HepG2 (cell line): ENCODE results near the gene METTL2A. TPM values are rescaled to one million over a fixed set of nuclear protein-coding genes. Genes with fewer than 3 reads are reported as not detected.
A peak's percentile ranks its signal among the peaks of the same experiment; 100 is the strongest.
"Not testable (repeated sequence)": the region's sequence is repeated elsewhere in the genome, so short reads cannot be mapped to it uniquely, and the experiment has no call there.

Source experiments
- ATAC-seq: fragments of 200-7000 bp; cut with Tn5 transposase; 3 replicates; pipeline ENCODE4 v1.9.1; 2020; ENCODE audit warnings: mild to moderate bottlenecking, moderate library complexity
- BruUV-seq: library from RNA; stranded (reverse); fragments of 400-500 nt; replicated peaks from 2 replicates; lab custom pipeline; 2021; lab: Mats Ljungman, UMichigan
- CTCF ChIA-PET: fragments of 300-600 bp; formaldehyde crosslinking; extraction: SDS; loops from one replicate; lab custom pipeline; 2021; ENCODE audit warnings: low total read pairs, inconsistent platforms, low intra/inter-chr PET ratio; lab: Yijun Ruan, JAX
- POLR2A ChIA-PET: fragments of 350-600 bp; sonication (Branson Sonifier 250); formaldehyde crosslinking; loops from one replicate; lab custom pipeline; 2020; ENCODE audit warnings: antibody characterized with exemption, inconsistent platforms; lab: Yijun Ruan, JAX
- DNase-seq: peaks from one replicate; pipeline ENCODE4 v3.0.0-alpha.2; 2015; ENCODE audit warnings: low spot score
- FAIRE-seq: peaks from 3 replicates; lab custom pipeline; 2011; peaks lifted over from hg19 to GRCh38; lab: Jason Lieb, UNC
- H2AFZ ChIP-seq: one replicate; pipeline ENCODE4 v1.6.1; 2011; ENCODE audit warnings: low read length, inconsistent platforms
- H3K27ac ChIP-seq: fragments of 300-600 bp; 3 replicates; pipeline ENCODE4 v1.8.0; 2011; ENCODE audit warnings: mixed run types, mild to moderate bottlenecking, mixed read lengths, low read length, inconsistent platforms; ENCODE audit not compliant: insufficient read depth; ENCODE audit errors: extremely low read length
- H3K27me3 ChIP-seq, 2 experiments: fragments of 200-600 bp in 1 of 2; 2 replicates in 1 of 2; 3 replicates in 1 of 2; pipeline versions ENCODE4 v1.6.0 to v1.8.0; 2011; ENCODE audit warnings: low read length in 2 of 2, mild to moderate bottlenecking in 2 of 2, moderate library complexity in 2 of 2, inconsistent platforms in 1 of 2; ENCODE audit not compliant: insufficient read depth in 2 of 2, control insufficient read depth in 1 of 2
- H3K36me3 ChIP-seq, 2 experiments: fragments of 200-600 bp in 1 of 2; replicated peaks in 1 of 2; 2 replicates in 1 of 2; 3 replicates in 1 of 2; pipeline versions ENCODE4 v1.5.1 to v1.8.0; 2011; ENCODE audit warnings: low read length in 2 of 2, inconsistent platforms in 1 of 2; ENCODE audit not compliant: insufficient read depth in 2 of 2, control insufficient read depth in 1 of 2
- H3K4me1 ChIP-seq: 2 replicates; pipeline ENCODE4 v1.5.1; 2012; ENCODE audit warnings: low read length, inconsistent platforms; ENCODE audit not compliant: insufficient read depth
- H3K4me2 ChIP-seq: 2 replicates; pipeline ENCODE4 v1.6.0; 2011; ENCODE audit warnings: low read depth, low read length, inconsistent platforms
- H3K4me3 ChIP-seq, 3 experiments: fragments of 200-600 bp in 1 of 3; sonication (generic), shearing (Covaris generic) in 1 of 3; replicated peaks in 1 of 3; 2 replicates each; pipeline ENCODE4 v1.5.1; 2011 to 2016; ENCODE audit warnings: low read length in 3 of 3, inconsistent platforms in 2 of 3, low read depth in 2 of 3, mild to moderate bottlenecking in 2 of 3, control low read depth in 1 of 3, mixed read lengths in 1 of 3; ENCODE audit not compliant: insufficient read depth in 1 of 3
- H3K79me2 ChIP-seq: one replicate; pipeline ENCODE4 v1.6.1; 2011; ENCODE audit warnings: low read length, inconsistent platforms; ENCODE audit not compliant: insufficient read depth
- H3K9ac ChIP-seq: 2 replicates; pipeline ENCODE4 v1.6.0; 2011; ENCODE audit warnings: mild to moderate bottlenecking, low read depth, low read length, inconsistent platforms; ENCODE audit not compliant: insufficient read depth
- H3K9me3 ChIP-seq: 2 replicates; pipeline ENCODE4 v1.5.1; 2012; ENCODE audit warnings: mild to moderate bottlenecking, low read length
- H4K20me1 ChIP-seq: 2 replicates; pipeline ENCODE4 v1.6.0; 2011; ENCODE audit warnings: inconsistent platforms, mild to moderate bottlenecking, low read length, moderate library complexity; ENCODE audit not compliant: insufficient read depth
- BCL6 ChIP-seq: IDR thresholded peaks from 2 replicates; pipeline ENCODE4 v1.6.1; 2016; ENCODE audit warnings: missing genetic modification reagents, missing compliant biosample characterization
- GATAD2A ChIP-seq: IDR thresholded peaks from 2 replicates; pipeline ENCODE4 v1.6.1; 2016
- HOMEZ ChIP-seq: IDR thresholded peaks from 2 replicates; pipeline ENCODE4 v1.6.1; 2016; ENCODE audit warnings: low read depth
- POGK ChIP-seq: sonication (generic); formaldehyde crosslinking; conservative IDR thresholded peaks from 2 replicates; pipeline ENCODE4 v1.8.0; 2022; ENCODE audit warnings: mild to moderate bottlenecking, moderate library complexity, missing genetic modification reagents
- RARA ChIP-seq: IDR thresholded peaks from 2 replicates; pipeline ENCODE4 v1.6.1; 2016; ENCODE audit warnings: missing genetic modification reagents, missing compliant biosample characterization
- ZBTB20 ChIP-seq: sonication (generic); formaldehyde crosslinking; IDR thresholded peaks from 2 replicates; pipeline ENCODE4 v1.8.1; 2023; ENCODE audit warnings: missing genetic modification reagents, low read depth, mild to moderate bottlenecking, borderline replicate concordance
- WGBS: methylation state at CpG from one replicate; pipeline ENCODE4 v1.1.6; 2017; ENCODE audit warnings: low lambda C conversion rate; 5-methylcytosine and 5-hydroxymethylcytosine counted together
- in situ Hi-C: cut with HindIII; loops from 2 replicates; pipeline ENCODE4 v1.10.0; 2017; ENCODE audit warnings: low pct_unique_long_range_greater_than_20kb; ENCODE audit not compliant: extremely low pct_ligation_motif_present
- intact Hi-C: fragments of 100-400 bp; cut with micrococcal nuclease; formaldehyde crosslinking; loops from one replicate; pipeline ENCODE4 v1.10.0; 2022; ENCODE audit not compliant: unreplicated experiment
- polyA plus RNA-seq, 8 experiments: library from polyadenylated mRNA; depleted of rRNA in 3 of 8; stranded (reverse) in 7 of 8; unstranded in 1 of 8; fragments of >200 nt; fragmentation: Illumina TruSeq in 4 of 8; extraction: Trizol in 4 of 8; gene quantifications; 2 replicates each; pipeline versions ENCODE4 v1.2.1 to v1.2.3, GENCODE V29; 2011 to 2016; ENCODE audit warnings: low read depth in 4 of 8, missing spikeins in 1 of 8, mixed read lengths in 1 of 8; ENCODE audit not compliant: insufficient read depth in 1 of 8
- total RNA-seq, 5 experiments: library from RNA; depleted of rRNA; stranded (reverse); fragments of >200 nt; fragmentation: Illumina TruSeq; extraction: Trizol; gene quantifications; 2 replicates each; pipeline ENCODE4 v1.2.3, GENCODE V29; 2016; ENCODE audit warnings: low read depth in 1 of 5
- TF ChIP-seq, protein P1 (sequence below): IDR thresholded peaks from 2 replicates; pipeline ENCODE4 v1.4.0; 2020; ENCODE audit warnings: mild to moderate bottlenecking, missing genetic modification reagents

Gene METTL2A
- total and polyA plus RNA-seq, 2 of the 13 experiments (the other 11 are each of a cell fraction or from before 2014, with no cell fraction given), result 15.6 to 32.3 TPM

DNA sequence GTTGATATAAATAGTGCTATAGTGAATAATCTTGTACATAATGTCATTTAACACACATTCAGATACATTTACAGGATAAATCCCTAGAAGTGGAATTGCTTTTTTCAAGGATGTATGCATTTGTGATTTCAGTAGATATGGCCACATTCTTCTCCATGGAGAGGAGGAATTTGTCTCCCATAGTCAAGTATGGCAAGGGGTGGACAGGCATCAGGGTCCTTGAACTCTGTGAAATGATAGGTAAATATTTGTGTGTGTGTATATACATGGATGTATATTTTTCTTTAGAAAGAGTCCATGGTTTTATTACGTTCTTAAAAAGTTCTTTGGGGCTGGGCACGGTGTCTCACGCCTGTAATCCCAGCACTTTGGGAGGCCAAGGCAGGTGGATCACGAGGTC is 72.6 kb downstream of the METTL2A start:
- H3K9me3 ChIP-seq, result not testable (repeated sequence)
- peak; percentile 30 for DNase-seq
- TF ChIP-seq, protein P1, sequence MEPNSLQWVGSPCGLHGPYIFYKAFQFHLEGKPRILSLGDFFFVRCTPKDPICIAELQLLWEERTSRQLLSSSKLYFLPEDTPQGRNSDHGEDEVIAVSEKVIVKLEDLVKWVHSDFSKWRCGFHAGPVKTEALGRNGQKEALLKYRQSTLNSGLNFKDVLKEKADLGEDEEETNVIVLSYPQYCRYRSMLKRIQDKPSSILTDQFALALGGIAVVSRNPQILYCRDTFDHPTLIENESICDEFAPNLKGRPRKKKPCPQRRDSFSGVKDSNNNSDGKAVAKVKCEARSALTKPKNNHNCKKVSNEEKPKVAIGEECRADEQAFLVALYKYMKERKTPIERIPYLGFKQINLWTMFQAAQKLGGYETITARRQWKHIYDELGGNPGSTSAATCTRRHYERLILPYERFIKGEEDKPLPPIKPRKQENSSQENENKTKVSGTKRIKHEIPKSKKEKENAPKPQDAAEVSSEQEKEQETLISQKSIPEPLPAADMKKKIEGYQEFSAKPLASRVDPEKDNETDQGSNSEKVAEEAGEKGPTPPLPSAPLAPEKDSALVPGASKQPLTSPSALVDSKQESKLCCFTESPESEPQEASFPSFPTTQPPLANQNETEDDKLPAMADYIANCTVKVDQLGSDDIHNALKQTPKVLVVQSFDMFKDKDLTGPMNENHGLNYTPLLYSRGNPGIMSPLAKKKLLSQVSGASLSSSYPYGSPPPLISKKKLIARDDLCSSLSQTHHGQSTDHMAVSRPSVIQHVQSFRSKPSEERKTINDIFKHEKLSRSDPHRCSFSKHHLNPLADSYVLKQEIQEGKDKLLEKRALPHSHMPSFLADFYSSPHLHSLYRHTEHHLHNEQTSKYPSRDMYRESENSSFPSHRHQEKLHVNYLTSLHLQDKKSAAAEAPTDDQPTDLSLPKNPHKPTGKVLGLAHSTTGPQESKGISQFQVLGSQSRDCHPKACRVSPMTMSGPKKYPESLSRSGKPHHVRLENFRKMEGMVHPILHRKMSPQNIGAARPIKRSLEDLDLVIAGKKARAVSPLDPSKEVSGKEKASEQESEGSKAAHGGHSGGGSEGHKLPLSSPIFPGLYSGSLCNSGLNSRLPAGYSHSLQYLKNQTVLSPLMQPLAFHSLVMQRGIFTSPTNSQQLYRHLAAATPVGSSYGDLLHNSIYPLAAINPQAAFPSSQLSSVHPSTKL (CRISPR knock-in tag), result peak; percentile 21; the same call in 1 of the 2 replicates
- TF ChIP-seq POGK (CRISPR knock-in tag) (0 out of 2 replicates have a peak, but pooled peaks have one; percentile 17), HOMEZ (CRISPR knock-in tag) (0 out of 2 replicates have a peak, but pooled peaks have one; percentile 12), RARA (CRISPR knock-in tag) (peak; percentile 53), ZBTB20 (CRISPR knock-in tag) (peak; percentile 56; the same call in 1 of the 2 replicates), GATAD2A (CRISPR knock-in tag) (0 out of 2 replicates have a peak, but pooled peaks have one; percentile 11), BCL6 (CRISPR knock-in tag) (peak; percentile 73)
- TF ChIP-seq, all 625 proteins: peak for 7; not testable (repeated sequence) for 618
- BruUV-seq, H3K4me2 ChIP-seq, intact Hi-C loops, H3K36me3 ChIP-seq, H3K27me3 ChIP-seq, H2AFZ ChIP-seq, POLR2A ChIA-PET, CTCF ChIA-PET, H3K27ac ChIP-seq, FAIRE-seq, in situ Hi-C loops, H3K9ac ChIP-seq, H3K4me3 ChIP-seq: not testable (repeated sequence)
- H3K79me2 ChIP-seq, result peaks cover 72% of the 10 kb centered on the region
- 90% methylated on average over 4 of the region's 4 CpGs for WGBS
- peaks cover 13% of the 10 kb centered on the region; the same call in 1 of the 2 replicates for H4K20me1 ChIP-seq
- peaks cover 11% of the 10 kb centered on the region for H3K4me1 ChIP-seq
- peak; percentile 73 for ATAC-seq

DNA sequence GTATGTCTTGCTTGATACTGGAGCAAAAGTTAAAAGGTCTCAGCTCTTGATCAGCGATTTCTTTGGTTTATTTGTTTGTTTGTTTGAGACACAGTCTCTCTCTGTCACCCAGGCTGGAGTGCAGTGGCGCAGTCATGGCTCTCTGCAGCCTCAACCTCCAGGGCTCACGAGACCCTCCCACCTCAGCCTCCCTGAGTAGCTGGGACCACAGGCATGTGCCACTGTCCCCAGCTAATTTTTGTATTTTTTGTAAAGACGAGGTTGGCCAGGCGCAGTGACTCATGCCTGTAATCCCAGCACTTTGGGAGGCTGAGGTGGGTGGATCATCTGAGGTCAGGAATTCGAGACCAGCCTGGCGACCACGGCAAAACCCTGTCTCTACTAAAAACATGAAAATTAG is 75.1 kb downstream of the METTL2A start:
- H3K9me3 ChIP-seq, H2AFZ ChIP-seq, DNase-seq, intact Hi-C loops, H3K4me3 ChIP-seq, H3K9ac ChIP-seq, H3K4me2 ChIP-seq, FAIRE-seq, POLR2A ChIA-PET, H3K36me3 ChIP-seq, ATAC-seq, in situ Hi-C loops, BruUV-seq, H3K27me3 ChIP-seq, CTCF ChIA-PET, H3K27ac ChIP-seq: not testable (repeated sequence)
- WGBS, result 96% methylated on average over 8 of the region's 8 CpGs
- peaks cover 11% of the 10 kb centered on the region for H3K4me1 ChIP-seq
- H3K79me2 ChIP-seq, result peaks cover 64% of the 10 kb centered on the region
- H4K20me1 ChIP-seq, result peaks cover 13% of the 10 kb centered on the region; the same call in 1 of the 2 replicates
